GM23248 (cell line): ENCODE measurements around the gene FOXL2NB. TPM values are rescaled to one million over a fixed set of nuclear protein-coding genes. Genes with fewer than 3 reads are reported as not detected.

Experiments
- DNase-seq: peaks from one replicate; pipeline ENCODE4 v3.0.0-alpha.2; 2015
- H2AFZ ChIP-seq: fragments of 200-600 bp; sonication (generic); 2 replicates; pipeline ENCODE4 v1.6.1; 2016; ENCODE audit warnings: antibody characterized with exemption
- H3F3A ChIP-seq: fragments of 200-600 bp; sonication (generic); 2 replicates; pipeline ENCODE4 v1.6.1; 2016; ENCODE audit warnings: mild to moderate bottlenecking, antibody characterized with exemption, mixed run types; ENCODE audit not compliant: insufficient read depth
- H3K27ac ChIP-seq: fragments of 200-600 bp; sonication (generic); 2 replicates; pipeline ENCODE4 v1.5.1; 2016; ENCODE audit warnings: mild to moderate bottlenecking
- H3K27me3 ChIP-seq: fragments of 200-600 bp; sonication (generic); replicated peaks from 2 replicates; pipeline ENCODE4 v1.6.1; 2016; ENCODE audit warnings: mild to moderate bottlenecking; ENCODE audit not compliant: insufficient read depth
- H3K36me3 ChIP-seq: fragments of 200-600 bp; sonication (generic); 2 replicates; pipeline ENCODE4 v1.6.1; 2016; ENCODE audit warnings: low read depth, mild to moderate bottlenecking
- H3K4me1 ChIP-seq: fragments of 200-600 bp; sonication (generic); 2 replicates; pipeline ENCODE4 v1.6.1; 2016; ENCODE audit warnings: mild to moderate bottlenecking; ENCODE audit not compliant: insufficient read depth
- H3K4me2 ChIP-seq: fragments of 200-600 bp; sonication (generic); one replicate; pipeline ENCODE4 v1.6.1; 2016; ENCODE audit warnings: mild to moderate bottlenecking; ENCODE audit not compliant: unreplicated experiment
- H3K4me3 ChIP-seq: fragments of 200-600 bp; sonication (generic); 2 replicates; pipeline ENCODE4 v1.5.1; 2016; ENCODE audit warnings: mild to moderate bottlenecking
- H3K79me2 ChIP-seq: fragments of 200-600 bp; sonication (generic); 2 replicates; pipeline ENCODE4 v1.6.1; 2016; ENCODE audit warnings: mild to moderate bottlenecking; ENCODE audit not compliant: insufficient read depth
- H3K9ac ChIP-seq: fragments of 200-600 bp; sonication (generic); 2 replicates; pipeline ENCODE4 v1.6.1; 2016; ENCODE audit warnings: mild to moderate bottlenecking
- H3K9me2 ChIP-seq: fragments of 200-600 bp; sonication (generic); 2 replicates; pipeline ENCODE4 v1.6.1; 2016; ENCODE audit warnings: mixed run types, mild to moderate bottlenecking, moderate library complexity; ENCODE audit not compliant: insufficient read depth
- H3K9me3 ChIP-seq: fragments of 200-600 bp; sonication (generic); one replicate; pipeline ENCODE4 v1.6.1; 2017; ENCODE audit warnings: low read depth
- H4K20me1 ChIP-seq: fragments of 200-600 bp; sonication (generic); 2 replicates; pipeline ENCODE4 v1.6.0; 2016; ENCODE audit not compliant: insufficient read depth
- EZH2 ChIP-seq: fragments of 200-600 bp; sonication (generic); IDR thresholded peaks from 2 replicates; pipeline ENCODE4 v1.6.1; 2018; ENCODE audit warnings: antibody characterized with exemption, mild to moderate bottlenecking; ENCODE audit not compliant: insufficient read depth, poor library complexity, severe bottlenecking
- EZH2phosphoT487 ChIP-seq: fragments of 200-600 bp; sonication (generic); IDR thresholded peaks from 2 replicates; pipeline ENCODE4 v1.6.1; 2018; ENCODE audit warnings: antibody characterized with exemption, moderate library complexity, mild to moderate bottlenecking, low read depth; ENCODE audit not compliant: insufficient read depth
- WGBS, 2 experiments: methylation state at CpG; one replicate each; pipeline ENCODE4 v1.1.6; 2015 to 2017; ENCODE audit warnings: low lambda C conversion rate in 2 of 2, low coverage in 1 of 2; ENCODE audit errors: missing lambda C conversion rate in 2 of 2; 5-methylcytosine and 5-hydroxymethylcytosine counted together
- in situ Hi-C: fragments of 300-500 bp; cut with MboI; formaldehyde crosslinking; loops from 2 replicates; pipeline ENCODE4 v1.15.0; 2020
- polyA plus RNA-seq: library from polyadenylated mRNA; unstranded; fragments of >200 nt; fragmentation: Nextera tagmentation; extraction: Ambion mirVana; gene quantifications from 2 replicates; pipeline ENCODE4 v1.2.1, GENCODE V29; 2016
- total RNA-seq: library from RNA; depleted of rRNA; stranded (reverse); fragments of >200 nt; shearing (Covaris generic); gene quantifications from 2 replicates; pipeline ENCODE4 v1.2.3, GENCODE V29; 2014

FOXL2NB gene
- total and polyA plus RNA-seq, 2 experiments from 2014 or later: 0.54 to 1.2 TPM

GRCh38 chr3:138974462-138974861 is 27.4 kb downstream of the FOXL2NB start:
- 46 to 48% methylated on average over 5 of the region's 5 CpGs for WGBS, 2 experiments
- DNase-seq: peak; percentile 67
- H3F3A ChIP-seq: no peaks in the 10 kb centered on the region
- in situ Hi-C loops: no loop called here
- no peak overlapping the region for H3K27ac ChIP-seq
- no peaks in the 10 kb centered on the region for H3K9me3 ChIP-seq
- H3K4me2 ChIP-seq: no peak overlapping the region
- no peaks in the 10 kb centered on the region for H3K79me2 ChIP-seq
- TF ChIP-seq EZH2phosphoT487: no peak
- no peak for TF ChIP-seq EZH2
- H3K27me3 ChIP-seq: peaks cover 15% of the 10 kb centered on the region; the same call in 1 of the 2 replicates
- H3K36me3 ChIP-seq: no peaks in the 10 kb centered on the region
- H3K9me2 ChIP-seq: no peaks in the 10 kb centered on the region
- no peaks in the 10 kb centered on the region for H4K20me1 ChIP-seq
- no peak overlapping the region for H2AFZ ChIP-seq
- H3K4me3 ChIP-seq: no peak overlapping the region
- no peak overlapping the region for H3K9ac ChIP-seq
- no peaks in the 10 kb centered on the region for H3K4me1 ChIP-seq

DNA sequence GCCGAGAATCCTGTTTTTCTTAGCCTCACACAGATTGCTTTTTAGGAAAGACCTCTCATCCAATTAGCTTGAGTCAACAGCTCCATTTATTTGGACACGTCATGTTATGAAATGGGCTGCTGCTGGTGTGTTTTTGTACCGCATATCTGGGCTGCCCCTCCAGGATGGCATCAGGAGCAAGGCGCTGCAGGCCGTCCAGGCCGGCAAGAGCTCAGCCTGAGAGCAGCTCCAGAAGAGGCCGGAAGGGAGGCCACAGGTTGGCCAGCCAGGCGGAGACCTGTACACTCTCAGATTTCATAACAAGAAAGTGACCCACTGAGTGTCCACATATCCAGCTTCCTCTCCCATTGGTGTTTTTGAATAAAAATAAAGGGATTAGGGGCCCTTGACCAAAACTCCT is 28.3 kb downstream of the FOXL2NB start:
- no peaks in the 10 kb centered on the region for H3K9me2 ChIP-seq
- no peak overlapping the region for H3K4me3 ChIP-seq
- H3K79me2 ChIP-seq: no peaks in the 10 kb centered on the region
- no peak overlapping the region for H2AFZ ChIP-seq
- H3K4me1 ChIP-seq: no peaks in the 10 kb centered on the region
- no peak overlapping the region for H3K9ac ChIP-seq
- in situ Hi-C loops: no loop called here
- TF ChIP-seq EZH2phosphoT487 (no peak), EZH2 (no peak)
- no peaks in the 10 kb centered on the region for H3F3A ChIP-seq
- no peak overlapping the region for H3K4me2 ChIP-seq
- no peaks in the 10 kb centered on the region for H3K9me3 ChIP-seq
- H3K27ac ChIP-seq: no peak overlapping the region
- peaks cover 9% of the 10 kb centered on the region; the same call in 1 of the 2 replicates for H3K27me3 ChIP-seq
- no peaks in the 10 kb centered on the region for H4K20me1 ChIP-seq
- no peaks in the 10 kb centered on the region for H3K36me3 ChIP-seq
- no peak for DNase-seq
- WGBS, 2 experiments: 97 to 98% methylated on average over 8 of the region's 8 CpGs

GRCh38 chr3:138976047-138976446 is 29.0 kb downstream of the FOXL2NB start:
- no peak for TF ChIP-seq EZH2phosphoT487
- no peak for TF ChIP-seq EZH2
- H3K9ac ChIP-seq: no peak overlapping the region
- H2AFZ ChIP-seq: no peak overlapping the region
- H3K27me3 ChIP-seq: peaks cover 6% of the 10 kb centered on the region; the same call in 1 of the 2 replicates
- H4K20me1 ChIP-seq: no peaks in the 10 kb centered on the region
- H3K36me3 ChIP-seq: no peaks in the 10 kb centered on the region
- in situ Hi-C loops: no loop called here
- no peaks in the 10 kb centered on the region for H3K79me2 ChIP-seq
- H3K27ac ChIP-seq: no peak overlapping the region
- H3K4me3 ChIP-seq: no peak overlapping the region
- no peaks in the 10 kb centered on the region for H3K9me2 ChIP-seq
- no peak for DNase-seq
- H3F3A ChIP-seq: no peaks in the 10 kb centered on the region
- no peaks in the 10 kb centered on the region for H3K9me3 ChIP-seq
- H3K4me1 ChIP-seq: no peaks in the 10 kb centered on the region
- no peak overlapping the region for H3K4me2 ChIP-seq

DNA sequence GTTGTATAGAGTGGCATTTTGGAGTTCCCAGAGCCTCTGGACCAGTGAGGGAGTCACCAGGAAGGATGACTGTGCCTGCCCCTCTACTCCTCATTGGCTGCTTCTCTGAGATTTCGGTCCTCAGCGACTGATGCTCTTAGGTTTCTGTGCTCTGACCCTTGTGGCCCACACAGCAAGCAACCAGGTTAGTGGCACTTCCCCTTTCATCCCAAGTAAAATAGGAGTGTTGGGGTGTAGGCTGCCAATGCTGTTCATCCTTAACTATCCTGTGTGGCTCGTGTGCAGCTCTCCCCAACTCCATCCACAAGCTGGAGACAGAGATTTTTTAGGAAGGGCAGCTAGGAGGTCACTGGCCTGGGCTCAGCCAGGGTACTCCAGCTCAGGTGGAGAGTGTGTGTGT is 37.8 kb downstream of the FOXL2NB start:
- no peak for TF ChIP-seq EZH2
- no peak for TF ChIP-seq EZH2phosphoT487
- no peaks in the 10 kb centered on the region for H3K4me1 ChIP-seq
- H3K4me2 ChIP-seq: no peak overlapping the region
- H3F3A ChIP-seq: no peaks in the 10 kb centered on the region
- no peaks in the 10 kb centered on the region for H3K9me2 ChIP-seq
- in situ Hi-C loops: no loop called here
- no peak overlapping the region for H2AFZ ChIP-seq
- peaks cover 9% of the 10 kb centered on the region; the same call in 1 of the 2 replicates for H3K27me3 ChIP-seq
- no peaks in the 10 kb centered on the region for H4K20me1 ChIP-seq
- no peak overlapping the region for H3K9ac ChIP-seq
- no peak overlapping the region for H3K27ac ChIP-seq
- no peaks in the 10 kb centered on the region for H3K79me2 ChIP-seq
- DNase-seq: no peak
- H3K4me3 ChIP-seq: no peak overlapping the region
- no peaks in the 10 kb centered on the region for H3K9me3 ChIP-seq
- H3K36me3 ChIP-seq: no peaks in the 10 kb centered on the region
- 28 to 35% methylated on average over 3 of the region's 3 CpGs for WGBS, 2 experiments

- WGBS, 2 experiments: 25 to 39% methylated on average over 4 of the region's 4 CpGs
- Histone ChIP-seq H3K36me3 (no peaks in the 10 kb centered on the region), H3F3A (no peaks in the 10 kb centered on the region), H3K4me2 (no peak overlapping the region), H3K9me3 (no peaks in the 10 kb centered on the region), H3K4me1 (no peaks in the 10 kb centered on the region), H3K4me3 (no peak overlapping the region), H3K27ac (no peak overlapping the region), H3K27me3 (peaks cover 14% of the 10 kb centered on the region), H3K9ac (no peak overlapping the region), H2AFZ (no peak overlapping the region), H3K9me2 (no peaks in the 10 kb centered on the region), H4K20me1 (no peaks in the 10 kb centered on the region), H3K79me2 (no peaks in the 10 kb centered on the region)
- TF ChIP-seq EZH2: no peak
- no peak for TF ChIP-seq EZH2phosphoT487
- DNase-seq: no peak
- in situ Hi-C loops: no loop called here
Observed at GRCh38 chr3:138985932-138986331, 38.9 kb downstream of the FOXL2NB start.
